Measurements from ENCODE around the gene PDE7B. TPM values are rescaled to one million over a fixed set of nuclear protein-coding genes. Genes with fewer than 3 reads are reported as not detected.

The PDE7B gene
- total RNA-seq, 2 experiments from 2014 or later = not detected

- Histone ChIP-seq H3K36me3 (ENCODE audit: insufficient read depth, low read length) (no peaks in the 10 kb centered on the region), H3K27ac (ENCODE audit: low read depth, low read length, poor library complexity, severe bottlenecking) (no peak overlapping the region), H3K4me3 (ENCODE audit: low read depth, low read length, poor library complexity, severe bottlenecking) (no peak overlapping the region), H3K4me1 (ENCODE audit: insufficient read depth, low read length, poor library complexity, severe bottlenecking) (no peaks in the 10 kb centered on the region), H4K20me1 (ENCODE audit: insufficient read depth, low read length) (no peaks in the 10 kb centered on the region), H2AFZ (ENCODE audit: low read length) (no peak overlapping the region), H3K4me2 (ENCODE audit: low read length) (no peak overlapping the region), H3K9me2 (ENCODE audit: insufficient read depth, low read length) (no peaks in the 10 kb centered on the region), H3K9me3 (ENCODE audit: low read length) (no peaks in the 10 kb centered on the region), H3K79me2 (ENCODE audit: insufficient read depth, low read depth, low read length) (no peaks in the 10 kb centered on the region)
- POLR2A ChIA-PET = no interaction called here
- no TSS peak for BruUV-seq (replicated peaks)
- intact Hi-C loops (cut with micrococcal nuclease; ENCODE audit: unreplicated experiment) = no loop called here
- DNase-seq (ENCODE audit: low spot score) = no peak
- CTCF ChIA-PET (ENCODE audit: unreplicated experiment) = no interaction called here
- TF ChIP-seq EZH2phosphoT487 (IDR thresholded peaks at IDR 0.05; ENCODE audit: borderline replicate concordance, low read depth, low read length) (no peak), CTCF (conservative IDR thresholded peaks at IDR 0.05; ENCODE audit: low read length) (no peak)
These were observed 219.3 kb downstream of the PDE7B start for GRCh38 chr6:136070815-136071214.

- H2AFZ ChIP-seq (ENCODE audit: low read length) = no peak overlapping the region
- ChIA-PET POLR2A (no interaction called here), CTCF (ENCODE audit: unreplicated experiment) (no interaction called here)
- TF ChIP-seq CTCF (conservative IDR thresholded peaks at IDR 0.05; ENCODE audit: low read length) = no peak
- TF ChIP-seq EZH2phosphoT487 (IDR thresholded peaks at IDR 0.05; ENCODE audit: borderline replicate concordance, low read depth, low read length) = no peak
- H3K9me3 ChIP-seq (ENCODE audit: low read length) = no peaks in the 10 kb centered on the region
- H3K36me3 ChIP-seq (ENCODE audit: insufficient read depth, low read length) = no peaks in the 10 kb centered on the region
- H3K4me2 ChIP-seq (ENCODE audit: low read length) = no peak overlapping the region
- no peak for DNase-seq (ENCODE audit: low spot score)
- H3K4me1 ChIP-seq (ENCODE audit: insufficient read depth, low read length, poor library complexity, severe bottlenecking) = no peaks in the 10 kb centered on the region
- intact Hi-C loops (cut with micrococcal nuclease; ENCODE audit: unreplicated experiment) = no loop called here
- no TSS peak for BruUV-seq (replicated peaks)
- no peak overlapping the region for H3K4me3 ChIP-seq (ENCODE audit: low read depth, low read length, poor library complexity, severe bottlenecking)
- no peak overlapping the region for H3K27ac ChIP-seq (ENCODE audit: low read depth, low read length, poor library complexity, severe bottlenecking)
- H3K79me2 ChIP-seq (ENCODE audit: insufficient read depth, low read depth, low read length) = no peaks in the 10 kb centered on the region
- no peaks in the 10 kb centered on the region for H3K9me2 ChIP-seq (ENCODE audit: insufficient read depth, low read length)
- no peaks in the 10 kb centered on the region for H4K20me1 ChIP-seq (ENCODE audit: insufficient read depth, low read length)
These were observed 221.2 kb downstream of the PDE7B start for GRCh38 chr6:136072691-136073090.

- no peaks in the 10 kb centered on the region for H3K36me3 ChIP-seq (ENCODE audit: insufficient read depth, low read length)
- no peaks in the 10 kb centered on the region for H3K79me2 ChIP-seq (ENCODE audit: insufficient read depth, low read depth, low read length)
- no peaks in the 10 kb centered on the region for H3K9me2 ChIP-seq (ENCODE audit: insufficient read depth, low read length)
- intact Hi-C loops (cut with micrococcal nuclease; ENCODE audit: unreplicated experiment) = no loop called here
- no peaks in the 10 kb centered on the region for H4K20me1 ChIP-seq (ENCODE audit: insufficient read depth, low read length)
- TF ChIP-seq CTCF (conservative IDR thresholded peaks at IDR 0.05; ENCODE audit: low read length) = no peak
- no peak for TF ChIP-seq EZH2phosphoT487 (IDR thresholded peaks at IDR 0.05; ENCODE audit: borderline replicate concordance, low read depth, low read length)
- no peak overlapping the region for H3K4me3 ChIP-seq (ENCODE audit: low read depth, low read length, poor library complexity, severe bottlenecking)
- POLR2A ChIA-PET = no interaction called here
- H3K4me2 ChIP-seq (ENCODE audit: low read length) = no peak overlapping the region
- CTCF ChIA-PET (ENCODE audit: unreplicated experiment) = no interaction called here
- no peak overlapping the region for H3K27ac ChIP-seq (ENCODE audit: low read depth, low read length, poor library complexity, severe bottlenecking)
- no peaks in the 10 kb centered on the region for H3K9me3 ChIP-seq (ENCODE audit: low read length)
- no peaks in the 10 kb centered on the region for H3K4me1 ChIP-seq (ENCODE audit: insufficient read depth, low read length, poor library complexity, severe bottlenecking)
- DNase-seq (ENCODE audit: low spot score) = no peak
- no TSS peak for BruUV-seq (replicated peaks)
- H2AFZ ChIP-seq (ENCODE audit: low read length) = no peak overlapping the region
These were observed 221.7 kb downstream of the PDE7B start for GRCh38 chr6:136073216-136073615.

All from OCI-LY7 (cell line).